ENCODE results near the gene FYTTD1. TPM values are rescaled to one million over a fixed set of nuclear protein-coding genes. Genes with fewer than 3 reads are reported as not detected.

FYTTD1 gene
- total RNA-seq, 1 experiment from 2014 or later = 45.9 TPM

- no peaks in the 10 kb centered on the region for H3K9me3 Mint-ChIP-seq (ENCODE audit: unreplicated experiment)
- BruUV-seq (replicated peaks) = no TSS peak
- no peak overlapping the region for H3K4me3 Mint-ChIP-seq (ENCODE audit: unreplicated experiment)
- ChIA-PET POLR2A (interaction anchor here (0.9 to 1.4 kb wide), 6 partner anchors 9 to 77 kb away, joined by 3 to 5 read pairs (median 4); partner anchors contain the start of gene FYTTD1), CTCF (interaction anchor here (0.9 to 1.1 kb wide), 3 partner anchors 11 to 70 kb away, joined by 4 to 7 read pairs (median 5); no protein-coding TSS in a partner anchor)
- DNase-seq (ENCODE audit: unreplicated experiment) = no peak
- no peaks in the 10 kb centered on the region for H3K27me3 Mint-ChIP-seq (ENCODE audit: insufficient read depth, unreplicated experiment)
- peaks cover 33% of the 10 kb centered on the region for H3K36me3 Mint-ChIP-seq (ENCODE audit: insufficient read depth, unreplicated experiment)
- intact Hi-C loops (cut with micrococcal nuclease) = no loop called here
- H3K27ac Mint-ChIP-seq (ENCODE audit: low read depth, unreplicated experiment) = no peak overlapping the region
- H3K4me1 Mint-ChIP-seq (ENCODE audit: insufficient read depth, unreplicated experiment) = peaks cover 4% of the 10 kb centered on the region
- TF ChIP-seq CTCF (IDR thresholded peaks at IDR 0.05; ENCODE audit: unreplicated experiment) = no peak
Measured at GRCh38 chr3:197789309-197789708, 39.6 kb downstream of the FYTTD1 start.

GRCh38 chr3:197790033-197790432 lies 40.4 kb downstream of the FYTTD1 start:
- Mint-ChIP-seq H3K36me3 (ENCODE audit: insufficient read depth, unreplicated experiment) (peaks cover 31% of the 10 kb centered on the region), H3K27ac (ENCODE audit: low read depth, unreplicated experiment) (peak overlapping the region; percentile 90), H3K27me3 (ENCODE audit: insufficient read depth, unreplicated experiment) (no peaks in the 10 kb centered on the region), H3K4me3 (ENCODE audit: unreplicated experiment) (peak overlapping the region; percentile 87), H3K4me1 (ENCODE audit: insufficient read depth, unreplicated experiment) (peaks cover 8% of the 10 kb centered on the region), H3K9me3 (ENCODE audit: unreplicated experiment) (no peaks in the 10 kb centered on the region)
- no peak for TF ChIP-seq CTCF (IDR thresholded peaks at IDR 0.05; ENCODE audit: unreplicated experiment)
- CTCF ChIA-PET = interaction anchor here (0.6 to 1.1 kb wide), 2 partner anchors 71 to 820 kb away, joined by 3 to 4 read pairs; no protein-coding TSS in a partner anchor
- intact Hi-C loops (cut with micrococcal nuclease) = no loop called here
- no TSS peak for BruUV-seq (replicated peaks)
- POLR2A ChIA-PET = interaction anchor here (1.2 to 1.4 kb wide), 2 partner anchors 9 to 17 kb away, joined by 4 read pairs; no protein-coding TSS in a partner anchor
- no peak for DNase-seq (ENCODE audit: unreplicated experiment)

- TSS peak; percentile 51 for BruUV-seq (replicated peaks)
- intact Hi-C loops (cut with micrococcal nuclease) = no loop called here
- Mint-ChIP-seq H3K36me3 (ENCODE audit: insufficient read depth, unreplicated experiment) (peaks cover 26% of the 10 kb centered on the region), H3K27ac (ENCODE audit: low read depth, unreplicated experiment) (peak within 1 kb of the TSS; percentile 90), H3K27me3 (ENCODE audit: insufficient read depth, unreplicated experiment) (no peaks in the 10 kb centered on the region), H3K4me3 (ENCODE audit: unreplicated experiment) (peak within 1 kb of the TSS; percentile 87), H3K9me3 (ENCODE audit: unreplicated experiment) (no peaks in the 10 kb centered on the region), H3K4me1 (ENCODE audit: insufficient read depth, unreplicated experiment) (peaks cover 20% of the 10 kb centered on the region)
- no peak for TF ChIP-seq CTCF (IDR thresholded peaks at IDR 0.05; ENCODE audit: unreplicated experiment)
- POLR2A ChIA-PET = interaction anchor here (0.6 to 6.0 kb wide), 16 partner anchors 8 to 116 kb away, joined by 3 to 55 read pairs (median 4); partner anchors contain the start of gene FYTTD1
- CTCF ChIA-PET = interaction anchor here (0.7 kb wide), 1 partner anchor 33 kb away, joined by 3 read pairs; no protein-coding TSS in a partner anchor
- peak; percentile 66 for DNase-seq (ENCODE audit: unreplicated experiment)
Measured at GRCh38 chr3:197791113-197791891, 41.6 kb downstream of the FYTTD1 start, which contains the start of gene LRCH3. TSS of gene LRCH3 (plus strand) at chr3:197791254. CDS start at chr3:197791279, 25 bp downstream.
